Cardiac muscle cell (in vitro differentiated cells and primary cell): Measurements from ENCODE around the gene C16orf78. TPM values are rescaled to one million over a fixed set of nuclear protein-coding genes. Genes with fewer than 3 reads are reported as not detected.

ENCODE experiments used
- DNase-seq, 2 donors: peaks; one replicate each; pipeline versions ENCODE4 v3.0.0 to v3.0.0-alpha.2; 2010 to 2017; ENCODE audit warnings: low read depth in 1 of 2, low spot score in 1 of 2
- H3K27ac ChIP-seq: fragments of 200-600 bp; sonication (generic); 2 replicates; pipeline ENCODE4 v1.5.1; 2016
- H3K27me3 ChIP-seq: fragments of 200-600 bp; sonication (generic); 2 replicates; pipeline ENCODE4 v1.6.0; 2016; ENCODE audit warnings: control low read depth
- H3K36me3 ChIP-seq: fragments of 200-600 bp; sonication (generic); 2 replicates; pipeline ENCODE4 v1.5.1; 2016; ENCODE audit warnings: control low read depth
- H3K4me1 ChIP-seq: fragments of 200-600 bp; sonication (generic); 2 replicates; pipeline ENCODE4 v1.8.1; 2017; ENCODE audit warnings: low read depth, mild to moderate bottlenecking, mixed run types
- H3K4me3 ChIP-seq: fragments of 200-600 bp; sonication (generic); 2 replicates; pipeline ENCODE4 v1.5.1; 2016; ENCODE audit warnings: mild to moderate bottlenecking
- H3K9me3 ChIP-seq: fragments of 200-600 bp; sonication (generic); 2 replicates; pipeline ENCODE4 v1.5.1; 2017; ENCODE audit warnings: low read depth, mild to moderate bottlenecking, control low read depth
- CTCF ChIP-seq: IDR thresholded peaks from 2 replicates; pipeline ENCODE4 v1.5.1; 2012; ENCODE audit warnings: low read depth, mild to moderate bottlenecking, low read length
- polyA plus RNA-seq: library from polyadenylated mRNA; unstranded; fragments of >200 nt; fragmentation: Nextera tagmentation; extraction: Ambion mirVana; gene quantifications from 2 replicates; pipeline ENCODE4 v1.2.1, GENCODE V29; 2016
- total RNA-seq: library from RNA; depleted of rRNA; stranded (reverse); fragments of >200 nt; gene quantifications from 2 replicates; pipeline ENCODE4 v1.2.3, GENCODE V29; 2016

Gene C16orf78
- total and polyA plus RNA-seq, 2 experiments from 2014 or later: not detected

DNA sequence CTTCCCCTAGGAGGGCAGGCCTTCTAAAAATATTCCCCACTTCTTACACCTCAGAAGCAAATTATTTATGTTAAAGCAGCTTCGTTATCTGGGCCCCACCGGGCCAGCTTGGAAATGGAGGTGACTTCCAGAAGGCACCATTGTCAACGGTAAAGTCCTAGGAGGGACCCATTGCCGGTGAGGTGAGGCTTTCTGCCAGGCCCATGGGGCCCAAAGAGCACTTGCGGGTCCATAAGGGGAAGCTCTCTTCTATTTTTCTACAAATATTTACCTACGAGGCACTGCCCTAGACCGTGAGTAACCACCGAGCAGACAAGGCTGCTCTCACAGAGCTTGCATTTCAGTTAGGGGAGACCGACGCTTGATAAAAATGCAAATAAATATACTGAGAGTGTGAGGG lies 41.5 kb downstream of the C16orf78 start:
- Histone ChIP-seq H3K27ac (no peak overlapping the region), H3K27me3 (no peaks in the 10 kb centered on the region), H3K9me3 (no peaks in the 10 kb centered on the region), H3K4me3 (no peak overlapping the region), H3K36me3 (no peaks in the 10 kb centered on the region), H3K4me1 (no peaks in the 10 kb centered on the region)
- TF ChIP-seq CTCF: no peak
- no peak for DNase-seq

GRCh38 chr16:49416001-49416675 lies 42.5 kb downstream of the C16orf78 start:
- H3K36me3 ChIP-seq: no peaks in the 10 kb centered on the region
- no peaks in the 10 kb centered on the region for H3K27me3 ChIP-seq
- H3K27ac ChIP-seq: no peak overlapping the region
- no peak for TF ChIP-seq CTCF
- DNase-seq: no peak
- no peak overlapping the region for H3K4me3 ChIP-seq
- H3K4me1 ChIP-seq: no peaks in the 10 kb centered on the region
- H3K9me3 ChIP-seq: no peaks in the 10 kb centered on the region

DNA sequence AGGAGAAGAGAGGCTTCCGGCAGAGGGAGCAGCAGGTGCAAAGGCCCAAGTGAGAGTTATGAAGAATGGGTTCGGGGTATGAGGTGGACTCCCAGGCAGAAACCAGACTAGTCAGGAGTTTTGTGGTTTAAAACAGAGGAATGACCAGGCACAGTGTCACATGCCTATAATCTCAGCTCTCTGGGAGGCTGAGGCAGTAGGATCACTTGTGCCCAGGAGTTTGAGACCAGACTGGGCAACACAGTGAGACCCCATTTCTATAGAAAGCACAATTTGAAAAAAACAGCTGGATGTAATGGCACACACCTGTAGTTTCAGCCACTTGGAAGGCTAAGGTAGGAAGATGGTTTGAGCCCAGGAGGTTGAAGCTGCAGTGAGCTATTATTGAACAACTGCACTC lies 43.8 kb downstream of the C16orf78 start:
- no peaks in the 10 kb centered on the region for H3K27me3 ChIP-seq
- no peak overlapping the region for H3K4me3 ChIP-seq
- H3K4me1 ChIP-seq: no peaks in the 10 kb centered on the region
- no peak overlapping the region for H3K27ac ChIP-seq
- H3K36me3 ChIP-seq: no peaks in the 10 kb centered on the region
- no peak for DNase-seq
- TF ChIP-seq CTCF: no peak
- no peaks in the 10 kb centered on the region for H3K9me3 ChIP-seq

DNA sequence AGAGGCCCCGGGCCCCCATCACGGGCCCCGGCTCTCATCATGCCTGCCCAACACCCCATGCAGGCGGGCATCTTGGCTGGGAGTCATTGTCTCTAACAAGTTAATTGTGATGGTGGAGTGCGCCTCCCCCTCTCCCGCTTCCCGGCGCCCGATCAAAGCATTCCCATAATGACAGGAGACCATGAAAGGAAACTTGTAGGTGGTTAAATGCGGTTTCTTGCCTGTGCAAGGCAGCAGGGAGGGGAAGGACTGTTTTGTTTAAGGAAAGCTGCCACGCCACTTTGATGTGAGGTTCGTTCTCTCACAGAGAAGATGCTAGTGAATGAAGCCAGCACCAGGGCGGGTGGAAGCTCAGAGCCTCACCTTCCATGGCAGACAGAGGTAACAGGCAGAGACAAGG lies 45.4 kb downstream of the C16orf78 start:
- H3K36me3 ChIP-seq: no peaks in the 10 kb centered on the region
- no peak overlapping the region for H3K27ac ChIP-seq
- TF ChIP-seq CTCF: no peak
- no peaks in the 10 kb centered on the region for H3K4me1 ChIP-seq
- no peak overlapping the region for H3K4me3 ChIP-seq
- DNase-seq: no peak
- no peaks in the 10 kb centered on the region for H3K27me3 ChIP-seq
- no peaks in the 10 kb centered on the region for H3K9me3 ChIP-seq

DNA sequence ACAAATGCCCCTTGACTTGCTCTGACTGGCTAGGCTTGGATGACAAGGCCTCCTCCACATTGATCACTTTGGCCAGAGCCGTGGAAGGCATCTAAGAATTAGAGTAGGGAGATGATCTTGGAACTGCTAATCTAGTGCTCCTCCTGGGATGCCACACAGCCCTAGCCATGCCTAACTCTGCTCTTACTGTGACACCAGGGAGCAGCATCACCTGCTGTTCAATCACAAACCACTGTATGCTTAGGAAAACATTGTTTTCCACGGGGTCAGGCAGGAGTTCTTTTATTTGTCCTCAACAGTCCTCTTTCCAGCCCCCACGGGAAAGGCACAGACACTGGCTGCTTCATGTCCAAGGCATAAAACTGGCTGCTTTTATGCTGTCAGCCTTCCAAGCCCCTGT lies 46.3 kb downstream of the C16orf78 start:
- Histone ChIP-seq H3K27ac (no peak overlapping the region), H3K4me1 (no peaks in the 10 kb centered on the region), H3K36me3 (no peaks in the 10 kb centered on the region), H3K4me3 (no peak overlapping the region), H3K9me3 (no peaks in the 10 kb centered on the region), H3K27me3 (no peaks in the 10 kb centered on the region)
- TF ChIP-seq CTCF: no peak
- no peak for DNase-seq
